K562 treated with DMSO at 1 percent for 24 hours (cell line): ENCODE results near the gene TMEM248. TPM values are rescaled to one million over a fixed set of nuclear protein-coding genes. Genes with fewer than 3 reads are reported as not detected.

ENCODE experiments used
- total RNA-seq: library from RNA; unstranded; fragments of 300-600 nt; gene quantifications from 2 replicates; pipeline ENCODE4 v1.2.3, GENCODE V29; 2022; ENCODE audit warnings: low read depth; ENCODE audit not compliant: insufficient read depth

Gene TMEM248, protein sequence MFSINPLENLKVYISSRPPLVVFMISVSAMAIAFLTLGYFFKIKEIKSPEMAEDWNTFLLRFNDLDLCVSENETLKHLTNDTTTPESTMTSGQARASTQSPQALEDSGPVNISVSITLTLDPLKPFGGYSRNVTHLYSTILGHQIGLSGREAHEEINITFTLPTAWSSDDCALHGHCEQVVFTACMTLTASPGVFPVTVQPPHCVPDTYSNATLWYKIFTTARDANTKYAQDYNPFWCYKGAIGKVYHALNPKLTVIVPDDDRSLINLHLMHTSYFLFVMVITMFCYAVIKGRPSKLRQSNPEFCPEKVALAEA
- total RNA-seq, result 44.3 and 58.4 TPM in 2 replicates

DNA sequence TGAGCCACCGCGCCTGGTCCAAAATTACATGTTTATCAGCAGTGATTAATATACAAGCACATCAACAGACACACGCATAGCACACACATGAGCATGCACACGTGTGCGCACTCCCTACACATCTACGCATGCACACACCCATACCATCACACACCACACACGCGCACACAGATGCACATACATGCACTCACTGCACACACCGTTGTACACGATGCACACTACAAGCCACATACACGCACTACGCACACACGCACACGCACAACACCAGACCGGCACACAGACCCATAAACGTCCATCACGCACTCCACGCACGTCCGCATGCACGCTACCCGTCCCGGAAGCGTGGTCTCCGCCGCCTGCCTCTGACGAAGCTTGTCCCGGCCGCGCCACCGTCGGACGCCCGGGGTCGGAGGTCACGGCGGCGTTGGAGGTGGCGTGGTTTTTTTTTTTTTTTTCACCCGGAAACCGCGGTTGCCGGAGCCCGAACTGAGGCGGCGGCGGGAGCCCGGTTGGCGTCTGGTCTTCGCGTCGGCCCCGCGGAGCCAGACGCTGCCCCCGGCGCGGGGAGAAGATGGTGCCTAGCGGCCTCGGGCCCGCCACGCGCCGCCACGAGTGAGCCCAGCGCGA lies at the start of gene TMEM248:
Gene TMEM248, plus strand, starts transcription at position 457 of the 627 bp plus-strand sequence. CDS start 20,641 bp downstream, outside the sequence.

DNA sequence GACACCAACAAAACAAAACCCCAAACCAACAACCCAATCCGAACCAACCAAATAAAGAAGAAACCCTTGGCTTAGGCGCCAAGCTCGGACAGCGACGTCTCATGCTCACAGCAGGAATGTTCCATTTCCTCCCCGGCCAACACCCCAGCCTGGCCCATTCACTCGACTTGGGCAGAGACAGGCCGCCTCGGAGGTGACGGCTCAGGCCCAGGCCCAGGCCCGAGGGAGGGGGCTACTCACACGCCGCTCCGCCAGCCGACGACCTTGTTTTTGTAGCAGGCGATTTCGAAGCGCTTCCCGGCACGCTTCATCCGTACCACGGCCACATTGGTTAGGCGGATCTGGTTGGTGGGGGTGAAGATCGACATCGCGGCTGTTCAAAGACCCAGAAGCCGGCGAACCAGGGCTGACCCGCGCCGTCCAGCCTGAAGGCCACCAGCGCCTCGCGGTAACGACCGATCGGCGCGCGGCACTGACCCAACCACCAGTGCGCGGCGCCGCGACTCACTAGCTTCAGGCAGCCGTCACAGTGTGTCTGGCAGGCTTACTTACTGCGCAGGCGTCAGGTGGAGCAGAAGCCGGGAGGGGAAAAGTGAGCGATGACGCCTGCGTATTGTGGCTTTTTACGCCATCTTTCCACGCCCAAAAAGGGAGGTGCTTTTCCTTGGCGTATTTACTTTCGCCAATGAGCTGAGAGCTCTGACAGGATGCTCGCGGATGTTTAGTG lies 74.2 kb downstream of the TMEM248 start, which contains the start of gene SBDS:
Gene SBDS, minus strand, starts transcription at position 537 of the 727 bp plus-strand sequence. Its CDS starts 169 bp downstream, at position 368.

DNA sequence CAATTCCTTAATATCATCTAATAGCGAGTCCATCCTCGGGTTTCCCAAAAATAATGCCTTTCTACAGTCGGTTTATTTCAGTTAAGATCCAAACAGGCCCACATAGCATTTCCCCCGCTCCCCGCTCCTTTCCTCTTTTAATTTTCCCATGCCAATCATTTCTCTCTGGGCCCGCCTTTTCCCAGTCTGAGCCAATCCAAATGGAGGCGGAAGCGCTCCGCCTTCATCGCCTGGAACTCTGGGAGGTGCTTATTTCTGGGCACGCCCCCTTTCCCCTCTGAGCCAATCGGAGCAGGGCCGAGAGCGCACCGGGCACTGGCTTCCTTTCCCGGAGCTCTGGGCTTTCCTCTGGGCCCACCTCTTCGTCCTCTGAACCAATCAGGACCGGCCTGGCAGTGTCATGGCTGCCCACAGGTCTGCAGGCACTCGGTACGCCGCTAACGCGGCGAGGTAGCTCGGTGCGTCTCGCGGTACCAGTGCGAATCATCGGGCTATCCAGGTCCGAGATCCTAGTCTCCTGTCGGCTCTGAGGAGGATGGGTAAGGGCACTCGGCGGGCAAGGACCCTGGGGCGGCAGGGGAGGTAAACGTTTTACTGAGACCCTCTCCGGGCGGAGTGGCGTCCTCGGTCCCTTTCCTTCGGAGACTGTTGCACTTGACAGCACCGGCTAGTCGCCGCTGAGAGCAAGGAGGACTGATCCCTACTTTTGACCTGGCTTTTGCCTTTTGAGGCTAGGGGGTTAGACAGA lies 75.6 kb downstream of the TMEM248 start, which contains the start of gene TYW1:
Gene TYW1, plus strand, starts transcription at position 390 of the 748 bp plus-strand sequence. Its CDS starts 146 bp downstream, at position 536.

Other genes with a start within 250 kb of the TMEM248 start
- gene RABGEF1, start 180.5 kb upstream of the TMEM248 start, total RNA-seq, result 18.7 and 24.0 TPM in 2 replicates
- 76.4 and 90.6 TPM in 2 replicates for gene SBDS, start 74.4 kb downstream of the TMEM248 start, total RNA-seq
- gene TYW1, start 75.6 kb downstream of the TMEM248 start, total RNA-seq, result 13.5 and 15.5 TPM in 2 replicates